GM06990 (cell line): ENCODE data around the gene HSD11B2.

Experiments
- DNase-seq: peaks from one replicate; pipeline ENCODE4 v3.0.0-alpha.2; 2011; ENCODE audit not compliant: insufficient read length; ENCODE audit errors: extremely low read depth
- H3K27me3 ChIP-seq: replicated peaks from 2 replicates; pipeline ENCODE4 v1.6.0; 2011; ENCODE audit warnings: low read length; ENCODE audit not compliant: control insufficient read depth, insufficient read depth
- H3K36me3 ChIP-seq: 2 replicates; pipeline ENCODE4 v1.5.1; 2011; ENCODE audit warnings: low read length; ENCODE audit not compliant: control insufficient read depth, insufficient read depth
- H3K4me3 ChIP-seq: replicated peaks from 2 replicates; pipeline ENCODE4 v1.5.1; 2011; ENCODE audit warnings: low read depth, mild to moderate bottlenecking, control low read depth, low read length
- CTCF ChIP-seq: IDR thresholded peaks from 2 replicates; pipeline ENCODE4 v1.5.1; 2011; ENCODE audit warnings: low read length, control low read depth, mild to moderate bottlenecking, inconsistent platforms; ENCODE audit not compliant: insufficient read depth, poor library complexity, severe bottlenecking

The HSD11B2 gene

GRCh38 chr16:67468731-67469130 is 37.8 kb downstream of the HSD11B2 start:
- H3K27me3 ChIP-seq = no peaks in the 10 kb centered on the region
- no peak for DNase-seq
- no peak for TF ChIP-seq CTCF
- H3K4me3 ChIP-seq = no peak overlapping the region
- H3K36me3 ChIP-seq = no peaks in the 10 kb centered on the region; the same call in 1 of the 2 replicates

- H3K36me3 ChIP-seq = peaks cover 7% of the 10 kb centered on the region
- H3K27me3 ChIP-seq = no peaks in the 10 kb centered on the region
- no peak overlapping the region for H3K4me3 ChIP-seq
- TF ChIP-seq CTCF = no peak
- DNase-seq = no peak
Observed at GRCh38 chr16:67470359-67470758, 39.4 kb downstream of the HSD11B2 start.

GRCh38 chr16:67471758-67472384 is 41.0 kb downstream of the HSD11B2 start:
- no peaks in the 10 kb centered on the region for H3K27me3 ChIP-seq
- peaks cover 7% of the 10 kb centered on the region for H3K36me3 ChIP-seq
- TF ChIP-seq CTCF = no peak
- no peak for DNase-seq
- no peak overlapping the region for H3K4me3 ChIP-seq

GRCh38 chr16:67474551-67475455 is 43.9 kb downstream of the HSD11B2 start:
- no peak overlapping the region for H3K4me3 ChIP-seq
- no peak for DNase-seq
- no peak for TF ChIP-seq CTCF
- no peaks in the 10 kb centered on the region for H3K27me3 ChIP-seq
- peaks cover 7% of the 10 kb centered on the region for H3K36me3 ChIP-seq

- H3K4me3 ChIP-seq = no peak overlapping the region
- no peak for DNase-seq
- no peak for TF ChIP-seq CTCF
- peaks cover 7% of the 10 kb centered on the region for H3K36me3 ChIP-seq
- no peaks in the 10 kb centered on the region for H3K27me3 ChIP-seq
Observed at GRCh38 chr16:67477960-67478554, 47.1 kb downstream of the HSD11B2 start.
